Muscle of arm (tissue), 12 donors: ENCODE measurements around the gene SPATA46. TPM values are rescaled to one million over a fixed set of nuclear protein-coding genes. Genes with fewer than 3 reads are reported as not detected.

ENCODE experiments used
- polyA plus RNA-seq, 12 donors: library from polyadenylated mRNA; unstranded; fragments of 120-200 nt; gene quantifications; one replicate each; pipeline ENCODE4 v1.2.1, GENCODE V29; 2013; ENCODE audit not compliant: insufficient read length in 12 of 12

The SPATA46 gene
- polyA plus RNA-seq, 12 donors, result 0.16 to 0.85 (median 0.22) TPM; not detected in 7

Other genes with a start within 250 kb of the SPATA46 start
- 1 to 10 TPM in 8 of 12 donors, under 1 TPM in 2, not detected in 2; 0.53 to 2.0 (median 1.3) TPM for gene C1orf226, start 4.9 kb upstream of the SPATA46 start, polyA plus RNA-seq
- 1 to 10 TPM in 1 of 12 donors, under 1 TPM in 9, not detected in 2; 0.15 to 1.1 (median 0.36) TPM for gene SH2D1B, start 35.3 kb upstream of the SPATA46 start, polyA plus RNA-seq
- gene UHMK1, start 121.0 kb upstream of the SPATA46 start, polyA plus RNA-seq, result 10 to 100 TPM in 11 of 12 donors, not detected in 1; 18.3 to 34.9 (median 27.9) TPM
- gene UAP1, start 184.9 kb upstream of the SPATA46 start, polyA plus RNA-seq, result 10 to 100 TPM in 11 of 12 donors, not detected in 1; 24.7 to 42.6 (median 32.4) TPM